Measurements from ENCODE around the gene OGFOD2.
"Not testable (repeated sequence)": the region's sequence is repeated elsewhere in the genome, so short reads cannot be mapped to it uniquely, and the experiment has no call there.

Gene OGFOD2

DNA sequence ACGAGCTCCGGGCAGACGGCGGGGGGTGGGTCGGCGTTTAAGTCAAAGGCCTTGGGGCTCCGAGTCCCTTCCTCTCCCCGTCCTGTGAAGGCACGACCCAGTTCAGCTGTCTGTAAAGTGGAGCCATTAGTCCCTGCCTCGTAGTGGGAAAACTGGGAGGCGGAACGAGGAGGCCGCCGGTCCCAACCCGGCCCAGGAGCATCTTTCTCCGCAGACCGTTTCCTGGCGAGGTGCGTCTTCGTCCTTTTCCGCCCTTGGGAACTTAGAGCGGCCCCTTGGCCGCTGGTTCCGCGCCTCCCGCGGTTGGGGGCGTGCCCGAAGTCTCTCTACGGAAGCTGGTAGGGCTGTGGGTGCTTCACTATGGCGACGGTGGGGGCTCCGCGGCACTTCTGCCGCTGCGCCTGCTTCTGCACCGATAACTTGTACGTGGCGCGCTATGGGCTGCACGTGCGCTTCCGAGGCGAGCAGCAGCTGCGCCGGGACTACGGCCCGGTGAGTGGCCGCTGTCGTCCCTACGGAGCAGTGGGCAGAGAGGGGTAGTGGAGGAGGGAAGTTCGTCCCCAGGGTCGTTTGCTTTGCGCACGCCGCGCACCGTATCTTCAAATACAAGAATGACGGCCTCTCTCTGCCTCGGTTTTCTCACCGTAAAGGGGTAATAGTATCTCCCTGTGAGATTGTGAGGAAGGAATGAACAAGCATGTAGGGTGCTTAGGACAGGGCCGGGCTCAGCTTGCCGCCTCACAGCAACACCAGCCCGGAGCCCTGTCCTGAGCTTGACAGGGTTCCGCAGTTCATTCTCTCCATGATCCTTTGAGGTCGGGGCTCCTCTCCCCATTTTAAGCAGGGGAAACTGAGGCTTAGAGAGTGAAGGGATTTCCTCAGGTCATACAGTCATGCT is at the start of gene OGFOD2:
TSS of gene OGFOD2 (plus strand) at position 353 of the 898 bp plus-strand sequence. CDS start at position 361, 8 bp downstream.
- peak; percentile 94 for DNase-seq

DNA sequence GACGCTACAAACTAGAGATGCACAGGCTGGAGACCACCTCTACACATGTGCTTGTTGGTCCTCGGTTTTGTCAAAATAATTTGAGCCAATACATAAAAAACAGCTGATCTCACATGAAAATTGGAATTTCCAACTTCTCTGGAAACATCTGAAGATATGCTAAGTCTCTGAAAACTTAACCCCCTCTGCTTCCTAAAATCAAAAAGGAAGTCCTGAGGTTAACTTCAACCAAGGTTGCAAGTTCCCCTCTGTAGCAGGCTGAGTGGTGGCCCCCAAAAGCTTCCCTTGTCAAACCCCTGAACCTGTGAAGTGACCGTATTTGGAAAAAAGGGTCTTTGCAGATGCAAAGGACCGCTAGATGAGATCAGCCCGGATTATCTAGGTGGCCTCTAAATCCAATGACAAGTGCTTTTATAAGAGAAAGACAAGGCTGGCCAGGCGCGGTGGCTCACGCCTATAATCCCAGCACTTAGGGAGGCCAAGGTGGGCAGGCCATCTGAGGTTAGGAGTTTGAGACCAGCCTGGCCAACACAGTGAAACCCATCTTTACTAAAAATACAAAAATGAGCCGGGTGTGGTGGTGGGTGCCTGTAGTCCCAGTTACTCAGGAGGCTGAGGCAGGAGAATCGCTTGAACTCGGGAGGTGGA is 47.2 kb upstream of the OGFOD2 start:
- no peak for DNase-seq

DNA sequence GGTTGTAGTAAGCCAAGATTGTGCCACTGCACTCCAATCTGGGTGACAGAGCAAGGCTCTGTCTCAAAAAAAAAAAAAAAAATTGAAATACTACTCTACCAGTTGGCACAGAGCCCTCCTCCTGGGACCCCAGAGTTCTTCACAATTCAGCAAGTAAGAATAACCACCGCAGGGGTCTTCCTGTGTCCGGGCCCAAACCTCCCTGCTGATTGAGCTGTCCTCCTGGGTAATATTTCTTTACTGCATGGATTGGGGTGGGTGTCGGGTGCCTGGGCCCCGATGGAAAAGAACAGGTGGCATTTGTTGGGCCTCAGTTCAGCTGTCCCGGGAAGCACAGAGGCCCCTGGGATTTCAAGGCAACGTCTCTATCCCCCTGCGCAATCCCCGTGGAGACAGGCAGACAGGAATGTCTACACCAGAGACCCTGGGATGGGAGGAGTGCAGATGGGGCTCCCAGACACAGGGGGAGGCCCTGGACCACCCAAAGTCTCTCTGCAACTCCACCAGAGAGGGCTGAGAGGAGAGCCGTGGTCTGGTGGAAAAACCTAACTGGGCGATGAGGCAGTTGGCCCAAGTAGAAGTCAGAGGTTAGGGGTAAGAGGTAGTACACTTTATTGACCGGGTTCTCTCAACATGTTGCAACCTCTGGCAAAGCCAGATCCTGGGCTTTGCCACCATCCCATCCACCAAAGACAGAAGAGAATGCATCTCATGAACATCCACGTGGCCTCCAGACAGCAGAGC is 46.5 kb upstream of the OGFOD2 start:
- DNase-seq, result no peak

DNA sequence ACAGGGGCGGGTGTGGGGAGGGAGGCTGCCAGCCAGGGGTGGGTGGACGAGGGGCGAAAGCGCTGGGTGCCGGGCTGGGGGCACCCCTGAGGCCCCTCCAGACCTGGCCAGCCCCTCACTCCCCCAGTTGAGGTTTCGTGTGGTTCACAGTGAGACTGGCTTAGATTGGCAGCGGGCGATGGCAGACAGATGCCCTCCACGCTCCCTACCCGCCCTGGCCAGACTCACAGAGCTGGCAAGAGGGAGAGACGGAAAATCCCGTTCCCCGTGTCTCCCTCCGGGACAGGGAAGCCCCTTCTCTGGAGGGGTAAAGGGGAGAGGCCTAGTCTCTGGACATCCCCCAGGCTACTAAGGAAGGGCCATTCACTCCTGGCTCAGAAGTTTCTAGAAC is 45.9 kb upstream of the OGFOD2 start:
- no peak for DNase-seq

DNA sequence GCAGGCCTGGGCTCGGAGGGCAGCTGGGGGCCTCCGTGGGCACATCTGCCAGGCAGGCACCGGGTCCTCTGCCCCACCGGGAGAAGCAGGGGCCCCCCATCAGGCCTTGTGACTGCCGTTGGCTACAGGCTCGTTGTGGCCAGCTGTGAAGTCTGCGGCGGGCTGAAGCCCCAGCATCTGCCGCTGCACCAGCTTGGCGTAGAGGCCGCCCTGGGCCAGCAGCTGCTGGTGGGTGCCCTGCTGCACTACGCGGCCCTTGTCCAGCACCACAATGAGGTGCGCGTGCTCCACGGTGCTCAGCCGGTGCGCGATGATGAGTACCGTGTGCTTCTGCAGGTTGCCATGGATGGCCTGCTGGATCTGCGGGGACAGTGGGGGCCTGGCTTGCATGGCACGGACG is 45.2 kb upstream of the OGFOD2 start:
- DNase-seq, result no peak

DNA sequence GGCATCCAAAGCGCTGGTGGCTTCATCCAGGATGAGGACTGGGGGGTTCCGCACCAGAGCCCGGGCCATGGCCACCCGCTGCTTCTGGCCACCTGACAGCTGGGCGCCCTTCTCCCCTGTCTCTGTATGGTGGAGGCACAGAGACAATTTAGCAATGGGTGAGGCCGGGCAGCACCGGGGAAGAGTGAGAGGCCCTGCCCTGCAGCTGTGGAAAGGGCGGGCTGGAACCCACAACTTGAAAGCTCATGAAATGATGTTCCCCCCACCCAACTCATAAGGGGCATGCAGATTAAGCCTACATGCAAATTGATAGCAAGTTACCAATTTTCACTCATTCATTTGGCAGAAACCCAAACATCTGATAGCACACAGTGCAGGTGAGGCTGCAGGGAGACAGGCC is 42.8 kb upstream of the OGFOD2 start:
- DNase-seq, result no peak

DNA sequence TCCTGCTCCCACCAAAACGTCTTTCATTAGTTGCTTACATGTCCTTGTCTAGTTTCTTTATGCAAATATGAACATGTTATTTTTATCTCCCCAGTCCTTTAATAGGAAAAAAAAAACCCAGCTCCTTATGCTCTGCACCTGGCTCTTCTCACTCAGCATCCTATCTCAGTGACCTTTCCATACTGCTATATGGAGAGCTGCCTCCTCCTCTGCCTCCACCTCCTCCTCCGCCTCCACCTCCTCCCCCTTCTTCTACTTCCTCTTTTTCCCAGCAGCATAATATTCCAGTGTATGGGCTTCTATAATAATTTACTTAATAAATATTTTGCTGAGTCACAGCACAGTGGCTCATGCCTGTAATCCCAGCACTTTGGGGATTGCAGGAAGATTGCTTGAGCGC is 40.3 kb upstream of the OGFOD2 start:
- no peak for DNase-seq

DNA sequence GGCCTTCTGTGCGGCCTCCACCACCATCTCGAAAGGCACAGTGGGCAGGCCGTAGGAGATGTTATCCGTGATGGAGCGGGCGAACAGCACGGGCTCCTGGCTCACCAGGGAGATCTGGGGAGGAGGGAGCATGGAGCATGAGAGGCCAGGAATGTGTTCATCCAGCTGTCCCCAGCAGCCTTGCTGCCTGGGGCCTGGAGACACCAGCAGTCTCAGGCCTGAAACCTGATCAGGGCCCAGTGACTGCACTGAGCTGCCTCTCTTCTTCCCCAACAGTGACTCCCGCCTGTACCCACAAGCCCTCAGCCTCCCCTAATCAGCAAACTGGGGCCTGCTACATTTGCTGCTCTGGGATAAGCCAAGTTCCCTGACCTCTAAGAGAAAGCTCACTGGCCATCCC is 39.7 kb upstream of the OGFOD2 start:
- no peak for DNase-seq

DNA sequence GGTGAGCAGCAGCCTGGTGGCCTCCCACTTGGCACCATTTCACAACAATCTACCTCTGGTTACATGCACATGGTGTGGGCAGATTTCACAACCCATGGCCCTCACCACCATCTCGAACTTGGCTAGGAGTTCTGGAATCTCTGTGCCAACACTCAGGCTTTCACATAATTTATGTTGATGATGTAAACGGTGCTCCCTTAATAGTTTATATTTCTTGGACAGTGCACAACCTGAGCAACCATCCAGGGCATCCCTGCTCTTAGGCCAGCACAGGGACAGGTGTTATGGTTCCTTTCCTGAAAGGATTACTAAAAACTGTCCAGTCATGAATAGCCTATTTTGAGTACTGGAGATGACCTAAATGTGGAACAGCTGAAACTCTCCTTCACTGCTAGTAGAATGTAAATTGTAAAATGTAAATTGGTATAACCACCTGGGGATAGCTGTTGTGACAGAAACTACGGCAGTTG is 37.4 kb upstream of the OGFOD2 start:
- no peak for DNase-seq

DNA sequence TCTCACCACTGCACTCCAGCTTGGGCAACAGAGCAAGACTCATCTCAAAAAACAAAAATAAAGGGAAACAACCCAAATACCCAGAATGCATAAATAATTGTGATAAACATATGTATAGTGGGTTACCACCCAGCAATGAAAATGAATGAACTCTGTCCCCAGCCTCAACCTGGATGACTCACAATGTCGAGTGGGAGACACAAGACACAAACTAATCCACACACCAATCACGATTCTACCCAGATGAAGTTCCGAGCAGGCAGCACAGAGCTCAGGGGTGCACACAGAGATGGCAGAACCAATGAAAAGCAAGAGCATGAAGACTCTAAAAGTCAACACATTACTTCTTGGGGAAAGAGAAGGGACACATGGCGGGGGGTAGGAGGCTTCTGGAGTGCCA is 35.9 kb upstream of the OGFOD2 start:
- DNase-seq, result no peak

DNA sequence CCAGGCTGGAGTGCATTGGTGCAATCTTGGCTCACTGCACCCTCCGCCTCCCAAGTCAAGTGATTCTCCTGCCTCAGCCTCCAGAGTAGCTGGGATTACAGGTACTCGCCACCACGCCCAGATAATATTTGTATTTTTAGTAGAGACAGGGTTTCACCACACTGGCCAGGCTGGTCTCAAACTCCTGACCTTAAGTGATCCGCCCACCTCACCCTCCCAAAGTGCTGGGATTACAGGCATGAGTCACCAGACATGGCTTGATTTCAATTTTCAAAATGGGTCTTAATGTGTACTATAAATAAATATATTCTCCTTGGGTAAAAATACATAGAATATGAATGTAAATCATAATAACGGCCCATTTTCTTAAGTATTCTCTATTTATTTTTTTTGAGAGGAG is 33.7 kb upstream of the OGFOD2 start:
- DNase-seq, result not testable (repeated sequence)

DNA sequence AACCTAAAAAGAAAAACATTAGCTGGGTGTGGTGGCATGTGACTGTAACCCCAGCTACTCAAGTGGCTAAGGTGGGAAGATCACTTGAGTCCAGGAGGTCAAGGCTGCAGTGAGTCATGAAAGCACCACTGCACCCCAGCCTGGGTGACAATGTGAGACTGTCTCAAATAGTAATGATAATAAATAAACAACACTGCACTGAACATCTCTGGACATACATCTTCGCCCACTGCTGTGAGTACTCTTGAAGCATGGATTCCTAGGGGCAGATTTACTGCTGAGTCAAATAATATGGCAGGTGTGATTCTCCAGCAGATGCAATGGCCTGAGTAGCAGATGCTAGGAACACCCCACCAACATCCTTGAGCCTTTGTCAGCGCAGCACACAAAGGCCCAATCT is 32.4 kb upstream of the OGFOD2 start:
- DNase-seq, result no peak

DNA sequence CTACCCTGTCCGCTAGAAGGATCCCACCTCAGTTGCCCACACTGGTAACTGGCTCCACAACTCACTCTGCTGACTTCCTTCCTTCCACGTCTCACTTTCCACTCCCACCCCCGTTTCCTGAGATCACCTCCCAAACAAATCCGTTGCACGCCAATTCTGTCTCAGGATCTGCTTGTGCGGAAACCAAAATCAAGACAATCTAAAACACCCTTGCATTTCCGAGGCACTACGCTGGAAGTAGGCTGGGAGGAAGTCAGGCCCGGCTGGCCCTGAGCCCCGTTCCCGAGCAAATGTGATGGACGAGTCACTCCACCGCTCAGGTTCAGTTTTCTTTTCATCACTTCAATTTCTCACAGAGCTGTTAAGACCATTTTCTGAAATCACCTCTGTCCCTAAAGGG is 31.8 kb upstream of the OGFOD2 start:
- DNase-seq, result no peak

DNA sequence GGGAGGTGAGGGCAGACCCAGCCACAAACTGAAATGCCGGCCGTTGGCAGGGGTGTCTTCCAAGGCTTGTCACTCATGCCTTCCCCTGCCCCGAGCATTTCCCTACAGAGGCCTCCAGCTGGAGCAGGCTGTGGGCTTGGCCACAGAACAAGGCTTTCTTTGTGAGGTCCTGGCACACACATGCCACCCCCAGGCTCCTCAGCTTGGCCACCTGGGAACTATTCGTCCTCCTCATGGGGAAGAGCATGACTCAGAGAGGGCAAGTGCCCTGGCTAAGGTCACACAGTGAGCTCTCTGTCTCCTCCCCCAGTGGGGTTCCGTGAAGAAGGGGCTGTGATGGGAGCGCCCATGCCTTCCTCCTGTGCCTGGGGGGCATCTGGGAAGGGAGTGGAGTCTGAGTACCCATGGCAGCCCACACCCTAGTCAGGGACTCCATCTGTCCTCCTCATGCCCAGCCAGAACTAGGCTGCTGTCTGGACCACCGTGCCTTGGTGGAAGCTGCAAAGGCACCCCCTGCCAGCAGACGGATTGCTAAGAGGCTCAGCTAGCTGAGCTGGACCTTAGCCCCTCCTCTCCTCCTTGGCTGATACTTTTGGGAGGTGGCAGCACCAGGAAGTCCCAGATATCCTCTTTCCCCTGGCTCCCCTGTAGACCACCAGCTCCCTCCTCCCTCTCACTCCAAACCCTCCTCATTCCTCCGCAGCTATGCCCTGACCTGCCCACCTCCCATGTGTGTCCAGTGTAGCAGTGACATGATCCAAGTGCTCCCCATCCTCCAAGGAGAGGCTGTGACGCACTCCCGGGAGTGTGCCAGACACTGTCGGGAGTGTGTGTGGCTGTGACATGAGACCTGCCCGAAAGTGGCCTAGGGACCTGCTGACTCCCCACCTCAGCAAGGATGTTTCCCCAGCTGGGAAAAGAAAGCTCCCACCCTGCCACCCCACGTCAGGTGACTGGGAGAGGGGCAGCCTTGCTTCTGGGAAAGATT is 30.1 kb upstream of the OGFOD2 start:
- no peak for DNase-seq

DNA sequence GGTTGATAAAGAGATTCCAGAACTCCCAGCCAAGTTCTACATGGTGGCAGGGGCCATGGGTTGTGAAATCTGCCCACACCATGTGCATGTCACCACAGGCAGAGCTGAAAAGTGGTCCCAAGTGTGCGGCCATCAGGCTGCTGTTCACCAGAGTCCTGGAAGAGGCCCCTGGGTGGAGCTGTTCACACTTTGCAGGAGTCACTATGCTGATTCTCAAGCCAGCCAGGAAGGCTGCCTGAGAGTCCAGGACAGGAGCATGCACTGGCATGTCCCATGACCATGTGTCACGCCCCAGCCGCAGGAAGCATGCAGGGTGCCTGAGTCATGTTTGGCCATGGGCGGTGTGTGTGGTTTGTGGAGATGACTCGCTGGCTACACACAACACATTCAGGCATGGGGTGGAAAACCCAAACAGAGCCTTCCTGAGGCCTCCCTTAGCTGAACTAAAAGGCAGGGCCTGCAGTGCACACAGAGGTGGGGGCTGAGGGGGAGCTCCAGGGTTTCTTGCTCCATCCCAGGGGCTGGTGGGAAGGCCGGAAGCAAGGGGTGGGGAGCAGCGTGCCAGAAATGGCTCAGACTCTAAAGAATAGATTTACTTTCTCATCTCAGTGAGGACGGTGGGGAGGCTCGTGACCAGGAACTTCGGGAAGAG is 28.2 kb upstream of the OGFOD2 start:
- DNase-seq, result peak; percentile 83

DNA sequence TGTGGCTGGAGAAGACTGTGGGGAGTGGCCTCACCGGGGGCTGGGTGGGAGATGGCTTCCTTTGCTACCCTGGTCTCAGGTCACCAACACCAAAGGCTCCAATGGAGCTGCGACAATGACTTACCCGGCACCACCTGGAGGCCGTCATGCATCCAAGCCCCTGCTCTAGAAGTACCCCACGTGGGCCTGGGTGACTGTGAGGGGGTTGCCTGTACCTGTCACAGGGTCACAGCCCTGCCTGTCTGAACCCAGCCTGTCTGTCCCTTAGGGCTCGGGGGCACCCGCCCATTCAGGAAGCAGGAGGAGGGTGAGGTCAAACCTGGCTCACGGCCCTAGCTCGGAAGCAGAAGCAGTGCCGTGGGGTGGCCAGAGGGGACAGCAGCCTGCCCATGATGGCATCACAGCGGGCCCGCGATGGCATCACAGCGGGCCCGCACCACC is 27.7 kb upstream of the OGFOD2 start:
- DNase-seq, result no peak

DNA sequence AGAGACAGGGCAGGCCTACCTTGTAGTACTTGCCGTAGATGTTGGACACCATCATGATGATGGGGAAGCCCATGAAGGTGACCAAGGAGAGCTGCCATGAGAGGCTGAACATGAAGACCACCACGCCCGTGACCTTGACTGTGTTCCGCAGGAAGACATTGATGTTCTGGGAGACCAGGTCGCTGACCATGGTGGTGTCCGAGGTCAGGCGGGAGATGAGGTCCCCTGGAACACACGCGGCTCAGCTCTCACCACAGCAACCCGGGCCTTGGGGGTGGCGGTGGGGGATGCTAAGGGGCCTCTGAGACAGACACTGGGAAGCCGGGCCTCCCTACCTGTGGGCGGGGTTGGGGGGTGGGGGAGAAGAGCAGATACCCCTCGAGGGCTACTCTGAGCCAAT is 26.4 kb upstream of the OGFOD2 start:
- DNase-seq, result no peak

DNA sequence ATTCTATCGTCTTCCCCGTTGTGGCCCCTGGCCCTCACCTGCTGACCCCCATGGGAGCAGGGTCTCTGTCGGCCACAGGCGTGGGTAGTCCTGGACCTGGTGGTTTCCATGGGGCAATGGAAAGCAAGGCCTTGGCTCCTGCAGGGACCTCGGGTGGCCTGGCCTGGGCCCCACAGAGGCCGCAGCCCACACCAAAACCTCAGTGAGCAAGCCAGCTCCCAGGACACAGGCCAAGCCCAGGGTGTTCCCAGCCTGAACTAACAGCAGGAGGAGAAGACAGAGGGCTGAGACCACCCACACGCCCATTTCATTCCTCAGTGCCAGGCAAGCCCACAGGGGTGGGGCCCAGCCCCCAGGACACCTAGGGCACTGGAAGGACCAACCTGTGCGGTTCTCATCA is 25.6 kb upstream of the OGFOD2 start:
- no peak for DNase-seq

DNA sequence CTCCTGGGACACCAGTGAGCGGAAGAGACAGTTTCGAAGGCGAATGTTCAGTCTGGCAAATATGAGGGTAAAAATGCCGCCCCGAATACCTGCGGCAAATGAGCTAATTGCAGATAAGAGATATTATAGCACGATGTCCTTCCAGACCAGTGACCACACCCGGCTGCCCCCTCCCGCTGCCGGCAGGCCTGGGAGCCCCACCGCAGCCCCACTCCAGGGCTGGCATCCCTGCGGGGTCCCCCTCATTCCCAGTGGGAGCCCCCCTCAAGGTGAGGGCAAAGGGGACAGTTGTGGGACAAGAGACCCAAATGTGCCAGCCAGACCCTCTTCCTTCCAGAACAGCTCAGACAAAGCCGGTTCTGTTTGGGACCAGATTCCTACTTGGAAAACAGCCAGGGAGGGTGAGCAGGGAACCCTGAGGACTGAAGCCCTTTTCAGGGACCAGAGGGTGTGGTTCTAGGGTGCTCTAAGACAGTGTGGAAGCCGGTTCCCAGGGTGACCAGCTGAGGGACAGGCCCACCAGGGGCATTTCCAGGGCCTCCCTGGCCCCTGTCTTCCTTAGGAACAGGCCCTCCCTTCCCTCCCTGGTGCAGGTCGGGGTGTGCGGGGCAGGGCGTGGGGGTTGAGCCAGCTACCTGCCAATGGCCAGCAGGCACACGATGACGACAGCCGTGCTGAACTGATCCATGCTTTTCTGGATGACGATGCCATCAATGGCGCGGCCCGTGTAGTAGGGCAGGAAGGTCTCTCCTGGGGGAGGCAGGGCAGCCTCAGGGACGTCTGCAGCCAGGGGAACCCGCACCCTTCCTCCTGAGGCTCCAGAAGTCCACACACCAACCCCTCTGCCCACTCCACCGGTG is 25.0 kb upstream of the OGFOD2 start:
- no peak for DNase-seq

DNA sequence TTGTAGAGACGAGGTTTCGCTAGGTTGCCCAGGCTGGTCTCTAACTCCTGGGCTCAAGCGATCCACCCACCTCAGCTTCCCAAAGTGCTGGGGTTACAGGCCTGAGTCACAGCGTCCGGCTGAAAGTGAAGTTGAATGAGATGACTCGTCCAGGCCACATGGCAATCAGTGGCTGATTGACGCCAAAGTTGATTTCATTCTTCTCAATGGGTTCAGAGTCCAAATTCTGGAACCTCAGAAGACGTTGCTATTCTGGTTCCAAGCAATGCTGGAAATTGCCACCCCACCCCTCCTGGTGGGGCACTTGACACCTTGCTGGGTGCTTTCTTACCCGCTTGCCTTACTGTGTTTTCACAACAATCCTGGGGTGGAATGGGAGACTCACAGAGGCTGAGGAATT is 23.6 kb upstream of the OGFOD2 start:
- DNase-seq, result no peak

Measured in stimulated activated naive CD4-positive, alpha-beta T cell treated with Interleukin-2 at 50 U/mL for 16 hours (primary cell).